CD4-positive, alpha-beta T cell treated with Interleukin-4 for 4 hours (primary cell): ENCODE data around the gene WAPL.
A peak's percentile ranks its signal among the peaks of the same experiment; 100 is the strongest.
"Not testable (repeated sequence)": the region's sequence is repeated elsewhere in the genome, so short reads cannot be mapped to it uniquely, and the experiment has no call there.

Experiments used
- DNase-seq: peaks from one replicate; pipeline ENCODE4 v3.0.0-alpha.2; 2020

The WAPL gene

DNA sequence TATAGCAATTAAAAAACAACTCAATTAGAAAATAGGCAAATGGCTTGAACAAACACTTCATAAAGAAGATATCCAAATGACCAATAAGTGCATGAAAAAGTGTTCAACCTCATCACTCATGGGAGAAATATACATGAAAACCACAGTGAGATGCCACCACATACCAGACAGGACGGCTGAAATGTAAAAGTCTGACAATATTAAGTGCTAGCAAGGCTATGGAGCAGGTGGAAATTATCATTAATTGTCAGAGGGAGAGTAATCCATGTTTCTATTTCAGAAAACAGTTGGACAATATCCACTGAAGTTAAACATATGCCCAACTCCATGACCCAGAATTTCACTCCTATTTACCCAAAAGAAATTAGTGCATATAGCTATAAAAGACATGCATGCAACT is 112.4 kb downstream of the WAPL start:
- DNase-seq: no peak

GRCh38 chr10:86403183-86403797 is 118.3 kb downstream of the WAPL start:
- DNase-seq: no peak

DNA sequence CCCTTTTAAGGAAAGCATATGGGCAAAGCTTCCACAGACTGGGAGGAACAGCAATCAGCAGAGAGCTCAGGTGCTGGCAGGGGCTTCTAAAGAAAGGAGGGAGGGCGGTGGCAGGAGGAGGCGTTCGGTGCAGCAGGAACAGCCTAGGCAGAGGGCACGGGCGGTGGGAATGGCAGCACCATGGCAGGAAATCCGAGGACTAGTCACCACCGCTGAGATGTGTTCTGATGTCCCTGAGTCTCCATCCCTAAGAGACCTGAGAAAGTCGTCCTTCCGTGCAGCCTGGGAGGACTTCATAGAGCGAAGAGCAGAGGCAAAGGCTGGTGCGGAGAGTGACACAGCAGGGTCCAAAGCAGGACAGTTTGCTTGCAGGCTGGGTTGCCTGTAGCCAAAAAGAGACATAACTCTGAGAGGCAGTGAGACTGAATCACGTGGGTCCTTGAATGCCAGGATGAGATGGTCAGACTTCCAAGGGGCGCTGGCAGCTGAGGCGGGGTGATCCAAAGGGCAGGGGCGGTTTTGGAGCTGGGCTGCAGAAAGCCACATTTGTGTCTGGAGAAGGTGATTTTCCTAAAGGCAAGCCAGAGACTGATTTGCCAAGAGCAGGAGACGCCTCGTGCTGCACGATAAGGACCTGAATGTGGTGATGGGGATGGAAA is 119.2 kb downstream of the WAPL start:
- DNase-seq: no peak

DNA sequence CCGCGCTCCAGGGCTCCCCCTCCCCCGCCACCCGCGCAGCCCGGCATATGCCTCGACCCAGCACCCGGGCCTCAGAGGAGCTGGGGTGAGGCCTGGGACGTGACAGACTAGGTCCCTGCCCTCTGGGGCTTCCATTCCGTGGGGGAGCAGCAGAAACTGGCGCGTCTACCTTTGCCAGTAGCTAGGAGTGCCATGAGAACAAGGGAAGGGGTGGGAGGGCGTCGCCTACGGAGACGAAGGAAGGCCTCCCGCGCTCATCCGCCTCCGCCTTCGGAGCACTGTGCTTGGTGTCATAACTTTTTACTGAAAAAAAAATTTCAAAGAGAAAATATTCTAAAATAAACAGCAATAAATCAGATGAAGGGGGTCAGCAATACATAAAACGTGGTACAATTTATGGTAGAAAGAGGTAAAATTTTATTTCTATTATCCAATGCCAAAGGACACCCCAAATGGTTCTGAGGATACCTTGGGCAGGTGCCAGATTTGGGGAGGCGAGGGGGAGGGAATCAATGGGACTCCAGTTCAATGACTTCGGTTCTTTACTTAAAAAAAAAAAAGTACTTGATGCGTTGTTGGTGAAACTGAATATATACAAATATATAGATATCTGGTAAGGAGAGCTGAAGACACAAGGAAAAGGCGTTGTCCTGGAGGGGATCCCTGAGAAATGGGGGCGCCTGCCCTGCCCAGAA is 119.9 kb downstream of the WAPL start:
- no peak for DNase-seq

- DNase-seq: peak; percentile 59
Measured at GRCh38 chr10:86400705-86401587, 120.6 kb downstream of the WAPL start.

- DNase-seq: peak; percentile 88
Measured at GRCh38 chr10:86399879-86400704, 121.5 kb downstream of the WAPL start.

DNA sequence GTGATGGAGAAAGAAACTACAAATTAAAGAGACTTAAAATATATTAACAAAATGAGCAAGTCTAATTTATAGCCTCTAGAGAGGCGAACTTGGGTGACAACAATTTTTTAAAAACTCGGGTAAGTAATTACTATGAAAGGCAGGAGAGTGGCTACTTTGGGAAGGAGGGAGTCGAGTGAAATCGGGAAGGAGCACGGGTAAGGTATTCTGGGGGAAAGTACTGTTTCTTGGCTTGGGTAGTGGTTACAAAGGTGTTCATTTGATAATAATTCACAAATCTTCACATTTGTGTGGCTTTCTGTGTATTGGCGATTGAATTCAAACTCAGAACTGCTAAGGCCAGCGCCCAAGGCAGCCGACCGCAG is 122.1 kb downstream of the WAPL start:
- no peak for DNase-seq

DNA sequence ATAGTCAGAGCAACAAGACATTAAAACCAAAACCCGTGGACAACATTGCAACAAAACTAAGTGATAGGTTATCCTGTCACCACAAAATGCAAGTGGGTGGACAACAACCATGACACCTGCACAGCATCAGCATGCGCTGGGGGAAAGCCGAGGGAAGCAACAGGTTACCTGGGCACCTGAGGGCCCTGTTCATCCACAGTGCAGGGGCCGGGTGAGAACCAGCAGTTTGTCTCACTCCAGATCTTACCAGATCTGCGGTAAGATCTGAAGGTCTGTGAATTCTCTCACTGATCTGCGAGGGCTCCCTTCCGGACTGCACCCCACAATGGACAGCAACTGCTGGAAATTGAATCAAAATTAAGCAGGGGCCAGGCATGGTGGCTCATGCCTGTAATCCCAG is 124.5 kb downstream of the WAPL start:
- DNase-seq: no peak

- DNase-seq: no peak
Measured at GRCh38 chr10:86393862-86394455, 127.6 kb downstream of the WAPL start.

DNA sequence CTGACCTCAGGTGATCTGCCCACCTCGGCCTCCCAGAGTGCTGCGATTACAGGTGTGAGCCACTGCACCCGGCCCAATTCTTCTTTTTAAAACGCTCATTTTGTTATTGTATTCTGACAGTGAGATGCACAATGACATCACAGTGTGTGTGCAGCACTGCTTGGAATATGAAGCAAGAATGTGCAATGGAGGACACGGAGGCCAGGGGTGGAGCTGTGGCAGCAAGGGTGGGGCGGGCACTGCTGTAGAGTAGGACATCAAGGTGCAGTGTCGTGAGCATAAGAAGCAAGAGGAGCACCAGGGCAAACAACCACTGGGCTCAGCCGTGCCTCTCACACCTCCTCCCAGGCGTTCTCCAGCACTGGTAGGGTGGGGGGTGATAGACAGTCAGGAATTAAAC is 128.2 kb downstream of the WAPL start:
- DNase-seq: no peak

GRCh38 chr10:86392723-86393094 is 128.9 kb downstream of the WAPL start:
- DNase-seq: no peak

- DNase-seq: no peak
Measured at GRCh38 chr10:86391986-86392722, 129.4 kb downstream of the WAPL start.

DNA sequence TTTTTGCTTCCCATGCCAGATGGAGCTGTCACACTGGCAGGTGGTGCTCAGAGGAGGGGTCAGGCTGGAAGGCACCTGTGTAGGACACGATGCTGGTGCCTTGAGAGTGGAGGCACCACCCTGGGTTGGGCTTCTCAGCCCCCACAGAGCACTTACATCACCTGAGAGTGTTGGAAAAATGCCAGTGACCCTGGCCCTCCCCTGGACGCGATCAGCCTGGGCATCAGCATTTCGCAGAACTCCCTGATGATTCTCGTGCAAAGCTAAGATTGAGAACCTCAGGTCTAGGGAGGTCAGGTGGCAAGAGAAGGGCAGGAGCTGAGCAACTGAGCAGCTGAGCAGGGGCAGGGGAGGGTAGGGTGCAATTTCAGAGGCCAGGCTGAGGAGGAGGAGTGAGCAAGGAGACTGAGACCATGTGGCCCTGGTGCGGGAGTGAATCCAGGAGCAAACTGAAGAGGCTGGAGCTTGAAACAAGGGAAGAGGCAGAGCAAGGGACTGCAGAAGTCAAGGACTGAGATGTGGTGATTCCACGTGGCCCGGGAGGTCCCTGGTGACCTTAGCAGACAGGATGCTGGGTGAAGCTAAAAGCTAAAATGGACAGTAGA is 130.3 kb downstream of the WAPL start:
- DNase-seq: no peak

DNA sequence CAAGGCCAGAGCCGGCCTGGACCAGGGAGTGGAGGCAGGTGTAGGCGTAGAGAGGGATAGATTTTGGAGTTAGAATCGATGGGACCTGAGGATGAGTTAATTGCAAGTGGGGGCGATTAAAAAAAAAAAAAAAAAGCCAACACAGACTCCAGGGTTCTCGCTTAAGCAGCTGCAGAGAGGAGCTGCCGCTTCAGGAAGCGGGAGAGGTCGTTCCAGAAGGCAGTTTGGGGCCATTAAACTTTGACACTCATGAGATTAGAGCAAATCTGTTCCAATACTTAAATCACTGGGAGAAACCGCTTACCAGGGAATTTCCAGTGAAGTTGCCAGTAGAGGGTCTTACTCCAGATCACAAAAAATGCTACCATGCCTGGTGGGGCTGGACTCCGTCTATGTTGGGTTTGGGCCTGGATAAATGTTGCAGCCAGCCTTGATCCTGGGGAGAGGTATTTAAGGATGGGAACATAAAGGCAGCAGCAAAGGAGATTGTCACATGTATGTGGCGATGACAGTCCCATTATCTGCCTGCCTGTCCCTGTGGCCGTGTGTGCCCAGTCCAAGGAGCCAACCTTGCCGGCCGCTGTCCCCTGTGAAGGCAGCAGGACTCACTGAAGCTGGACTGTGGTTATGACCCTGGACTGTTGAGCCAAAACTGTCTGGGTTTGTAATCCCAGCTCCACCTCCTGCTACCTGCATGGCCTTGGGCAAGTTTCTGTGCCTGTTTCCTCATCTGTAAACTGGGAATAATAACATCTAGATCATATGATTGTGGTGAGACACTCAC is 131.1 kb downstream of the WAPL start:
- DNase-seq: no peak

- DNase-seq: no peak
Measured at GRCh38 chr10:86389441-86390193, 132.0 kb downstream of the WAPL start.

DNA sequence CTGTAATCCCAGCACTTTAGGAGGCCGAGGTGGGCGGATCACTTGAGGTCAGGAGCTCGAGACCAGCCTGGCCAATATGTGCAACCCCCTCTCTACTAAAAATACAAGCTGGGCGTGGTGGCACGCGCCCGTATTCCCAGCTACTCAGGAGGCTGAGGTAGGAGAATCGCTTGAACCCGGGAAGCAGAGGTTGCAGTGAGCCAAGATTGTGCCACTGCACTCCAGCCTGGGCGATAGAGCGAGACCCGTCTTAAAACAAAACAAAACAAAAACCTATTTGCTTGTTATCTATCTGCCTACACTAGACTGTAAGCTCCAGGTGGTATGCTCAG is 132.5 kb downstream of the WAPL start:
- DNase-seq: not testable (repeated sequence)

DNA sequence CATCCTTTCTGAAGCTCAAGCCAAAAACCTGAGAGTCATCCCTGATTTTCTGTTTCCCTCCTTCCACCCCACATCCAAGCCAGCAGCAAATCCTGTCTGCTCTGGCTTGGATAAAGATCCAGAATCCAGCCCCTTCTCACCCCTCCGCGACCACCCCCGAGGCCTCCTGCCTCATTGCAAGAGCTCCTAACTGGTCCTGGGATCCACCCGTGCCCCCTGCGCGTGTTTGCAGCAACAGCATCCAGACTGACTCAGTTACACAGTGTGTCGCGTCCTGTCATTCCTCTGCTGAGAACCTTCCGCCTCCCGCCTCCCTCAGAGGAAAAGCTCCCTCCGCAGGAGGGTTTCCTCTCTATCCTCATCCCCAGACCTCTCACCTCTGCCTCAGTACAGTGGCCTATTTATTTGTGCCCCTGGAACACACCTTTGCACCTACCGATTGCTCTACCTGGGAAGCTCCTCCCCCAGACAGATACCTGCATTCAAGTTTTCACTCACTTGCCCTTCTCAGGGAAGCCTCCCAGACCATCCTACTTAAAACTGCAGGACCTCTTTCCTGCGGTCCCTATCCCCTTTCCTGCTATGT is 133.4 kb downstream of the WAPL start:
- DNase-seq: no peak

DNA sequence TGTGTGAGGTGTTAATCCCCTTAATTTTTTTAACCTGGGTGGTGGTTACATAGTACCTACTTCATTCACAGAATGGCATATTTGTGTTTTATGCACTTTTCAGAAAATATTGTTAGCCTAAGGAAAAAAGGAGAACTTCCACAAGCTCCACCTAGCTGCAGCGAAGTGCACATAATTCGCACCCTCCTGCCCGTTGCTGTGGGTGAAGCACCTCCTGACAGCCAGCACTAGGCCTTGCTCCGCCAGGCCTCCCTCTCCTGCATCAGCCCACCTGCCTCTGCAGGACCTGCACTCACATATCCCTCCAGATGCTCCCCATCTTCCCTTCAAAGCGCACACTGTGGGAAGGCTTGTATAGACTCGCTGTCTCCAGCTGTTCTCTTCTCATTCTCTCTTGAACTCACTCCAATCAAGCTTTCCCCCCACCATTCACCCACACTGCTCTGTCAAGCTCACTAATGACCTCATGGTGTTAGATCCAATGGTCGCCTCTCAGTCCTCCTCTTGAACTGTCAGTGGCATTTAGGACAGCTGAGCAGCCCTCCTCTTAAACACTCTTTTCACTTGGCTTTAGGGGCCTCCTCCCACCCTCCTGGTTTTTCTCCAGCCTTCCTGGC is 134.3 kb downstream of the WAPL start:
- DNase-seq: no peak

- no peak for DNase-seq
Measured at GRCh38 chr10:86385806-86386205, 135.8 kb downstream of the WAPL start.
